A549 (cell line): Measurements from ENCODE around the gene ITGA11.

ENCODE experiments used
- CHD2 ChIP-seq: fragments of 150-350 bp; IDR thresholded peaks from 2 replicates; pipeline ENCODE4 v1.6.1; 2014; ENCODE audit warnings: low read length; ENCODE audit not compliant: partially characterized antibody
- CHD4 ChIP-seq: fragments of 200-600 bp; sonication (generic); IDR thresholded peaks from 2 replicates; pipeline ENCODE4 v1.6.1; 2016; ENCODE audit warnings: antibody characterized with exemption, mild to moderate bottlenecking, borderline replicate concordance
- PHF8 ChIP-seq: fragments of 200-600 bp; sonication (generic); IDR thresholded peaks from 2 replicates; pipeline ENCODE4 v1.6.1; 2016; ENCODE audit warnings: low read depth, mild to moderate bottlenecking, antibody characterized with exemption, moderate library complexity, borderline replicate concordance
- POLR2A ChIP-seq: IDR thresholded peaks from 2 replicates; pipeline ENCODE4 v1.6.1; 2012; ENCODE audit warnings: mild to moderate bottlenecking, low read length
- RCOR1 ChIP-seq: fragments of 150-350 bp; IDR thresholded peaks from 2 replicates; pipeline ENCODE4 v1.6.1; 2014; ENCODE audit warnings: antibody characterized with exemption, low read length, low read depth
- REST ChIP-seq: fragments of 200-600 bp; sonication (generic); IDR thresholded peaks from 2 replicates; pipeline ENCODE4 v1.6.1; 2016; ENCODE audit warnings: antibody characterized with exemption, mild to moderate bottlenecking, moderate library complexity
- SREBF2 ChIP-seq: fragments of 450-650 bp; IDR thresholded peaks from 2 replicates; pipeline ENCODE4 v1.6.1; 2014; ENCODE audit warnings: mild to moderate bottlenecking, moderate library complexity
- ZC3H11A ChIP-seq: fragments of 450-650 bp; IDR thresholded peaks from 2 replicates; pipeline ENCODE4 v1.6.1; 2014; ENCODE audit warnings: antibody characterized with exemption, mild to moderate bottlenecking
- TF ChIP-seq, protein P1 (sequence below): fragments of >200 bp; sonication (Bioruptor Twin); formaldehyde crosslinking; IDR thresholded peaks from 3 replicates; pipeline ENCODE4 v1.5.1; 2016
- TF ChIP-seq, protein P2 (sequence below): IDR thresholded peaks from 2 replicates; pipeline ENCODE4 v1.6.1; 2012

- TF ChIP-seq CHD4 (no peak), PHF8 (no peak), REST (no peak), RCOR1 (no peak), ZC3H11A (no peak), SREBF2 (no peak), CHD2 (no peak), POLR2A (no peak)
- TF ChIP-seq, protein P1, sequence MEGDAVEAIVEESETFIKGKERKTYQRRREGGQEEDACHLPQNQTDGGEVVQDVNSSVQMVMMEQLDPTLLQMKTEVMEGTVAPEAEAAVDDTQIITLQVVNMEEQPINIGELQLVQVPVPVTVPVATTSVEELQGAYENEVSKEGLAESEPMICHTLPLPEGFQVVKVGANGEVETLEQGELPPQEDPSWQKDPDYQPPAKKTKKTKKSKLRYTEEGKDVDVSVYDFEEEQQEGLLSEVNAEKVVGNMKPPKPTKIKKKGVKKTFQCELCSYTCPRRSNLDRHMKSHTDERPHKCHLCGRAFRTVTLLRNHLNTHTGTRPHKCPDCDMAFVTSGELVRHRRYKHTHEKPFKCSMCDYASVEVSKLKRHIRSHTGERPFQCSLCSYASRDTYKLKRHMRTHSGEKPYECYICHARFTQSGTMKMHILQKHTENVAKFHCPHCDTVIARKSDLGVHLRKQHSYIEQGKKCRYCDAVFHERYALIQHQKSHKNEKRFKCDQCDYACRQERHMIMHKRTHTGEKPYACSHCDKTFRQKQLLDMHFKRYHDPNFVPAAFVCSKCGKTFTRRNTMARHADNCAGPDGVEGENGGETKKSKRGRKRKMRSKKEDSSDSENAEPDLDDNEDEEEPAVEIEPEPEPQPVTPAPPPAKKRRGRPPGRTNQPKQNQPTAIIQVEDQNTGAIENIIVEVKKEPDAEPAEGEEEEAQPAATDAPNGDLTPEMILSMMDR: no peak
- TF ChIP-seq, protein P2, sequence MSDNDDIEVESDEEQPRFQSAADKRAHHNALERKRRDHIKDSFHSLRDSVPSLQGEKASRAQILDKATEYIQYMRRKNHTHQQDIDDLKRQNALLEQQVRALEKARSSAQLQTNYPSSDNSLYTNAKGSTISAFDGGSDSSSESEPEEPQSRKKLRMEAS: no peak
Observed at GRCh38 chr15:68434021-68434420, 2.1 kb upstream of the ITGA11 start.
